BLaER1 treated with 17β-estradiol and CSF1 and Interleukin-3, amounts not matched to agents 10 nM and 100 nM (cell line): Measurements from ENCODE around the gene SFXN2.

Experiments
- H3K27ac ChIP-seq, 11 experiments: shearing (Covaris generic); formaldehyde crosslinking; 2 replicates each; pipeline ENCODE4 v1.8.1; 2022
- H3K27me3 ChIP-seq, 11 experiments: shearing (Covaris generic); formaldehyde crosslinking; 2 replicates each; pipeline ENCODE4 v1.8.1; 2022
- H3K36me3 ChIP-seq, 11 experiments: shearing (Covaris generic); formaldehyde crosslinking; 2 replicates each; pipeline ENCODE4 v1.8.1; 2022
- H3K4me1 ChIP-seq, 10 experiments: shearing (Covaris generic); formaldehyde crosslinking; 2 replicates each; pipeline ENCODE4 v1.8.1; 2022
- H3K4me2 ChIP-seq, 11 experiments: shearing (Covaris generic); formaldehyde crosslinking; 2 replicates each; pipeline ENCODE4 v1.8.1; 2022
- H3K4me3 ChIP-seq, 10 experiments: shearing (Covaris generic); formaldehyde crosslinking; 2 replicates each; pipeline ENCODE4 v1.8.1; 2022
- H3K9ac ChIP-seq, 11 experiments: shearing (Covaris generic); formaldehyde crosslinking; 2 replicates each; pipeline ENCODE4 v1.8.1; 2022
- H3K9me3 ChIP-seq, 11 experiments: shearing (Covaris generic); formaldehyde crosslinking; replicated peaks in 1 of 11; 2 replicates each; pipeline ENCODE4 v1.8.1; 2022
- H4K20me1 ChIP-seq, 11 experiments: shearing (Covaris generic); formaldehyde crosslinking; 2 replicates each; pipeline ENCODE4 v1.8.1; 2022
- Cebpa-rat ChIP-seq, 11 experiments: shearing (Covaris generic); IDR thresholded peaks; 2 replicates each; pipeline ENCODE4 v1.8.1; 2022

Gene SFXN2

DNA sequence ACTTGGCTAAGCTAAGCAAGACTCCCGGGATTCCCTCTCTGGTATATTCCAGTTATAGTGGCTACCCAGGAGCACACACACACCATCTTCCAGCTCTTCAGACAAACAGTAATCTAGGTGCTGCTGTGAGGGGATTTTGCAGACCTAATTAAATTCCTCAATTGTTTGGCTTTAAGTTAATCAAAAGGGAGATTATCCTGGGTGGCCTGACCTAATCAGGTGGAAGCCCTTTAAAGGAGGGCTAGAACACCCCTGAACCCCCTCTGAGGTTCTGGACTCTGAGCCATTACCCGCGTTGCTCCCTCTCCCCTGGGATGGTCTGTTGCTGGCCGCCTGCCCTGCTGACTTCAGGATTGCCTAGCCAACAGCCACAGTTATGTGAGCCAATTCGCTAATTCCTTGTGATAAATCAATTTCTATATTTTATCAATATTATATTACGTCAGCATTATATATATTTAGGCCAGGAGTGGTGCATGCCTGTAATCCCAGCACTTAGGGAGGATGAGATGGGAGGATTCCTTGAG lies 6.4 kb downstream of the SFXN2 start:
- Histone ChIP-seq H3K4me2 (0 out of 22 replicates have a peak overlapping the region, but pooled peaks of 2 of the 11 experiments have one; percentile 1 to 11), H3K4me1 (peaks cover 39 to 58% (median 52%) of the 10 kb centered on the region in 10 experiments), H4K20me1 (peaks cover 0 to 9% (median 0%) of the 10 kb centered on the region in 11 experiments; a peak in 2 of 22 replicates), H3K27ac (0 out of 22 replicates have a peak overlapping the region, but pooled peaks of 1 of the 11 experiments have one; percentile 2), H3K4me3 (no peak overlapping the region), H3K27me3 (no peaks in the 10 kb centered on the region), H3K36me3 (peaks cover 0 to 56% (median 27%) of the 10 kb centered on the region in 11 experiments; a peak in 18 of 22 replicates), H3K9me3 (peaks cover 0 to 9% (median 7%) of the 10 kb centered on the region in 11 experiments; a peak in 9 of 22 replicates), H3K9ac (peak overlapping the region in 1 of 11 experiments; percentile 44; a peak in 1 of 22 replicates)
- TF ChIP-seq Cebpa-rat (IDR thresholded peaks at IDR 0.05) = no peak

DNA sequence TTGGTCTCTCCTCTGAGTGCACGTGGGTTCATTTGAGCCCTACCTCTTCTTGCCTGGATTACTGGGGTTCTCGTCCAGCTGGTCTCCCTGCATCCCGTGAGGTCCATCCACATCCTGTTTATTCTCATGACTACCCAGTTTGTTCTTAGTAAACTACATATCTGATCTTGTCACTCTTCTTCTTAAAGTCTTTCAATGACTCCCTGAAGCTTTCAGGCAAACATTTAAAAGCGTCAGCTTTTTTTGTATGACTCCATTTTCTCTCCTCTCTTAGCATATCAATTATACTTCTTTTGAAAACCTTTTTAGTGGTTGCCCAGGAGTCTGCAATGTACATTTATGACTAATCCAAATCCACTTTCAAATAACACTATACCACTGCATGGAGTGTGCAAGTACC lies 7.5 kb downstream of the SFXN2 start:
- Histone ChIP-seq H3K9me3 (peaks cover 0 to 9% (median 7%) of the 10 kb centered on the region in 11 experiments; a peak in 9 of 22 replicates), H3K27ac (no peak overlapping the region), H3K27me3 (no peaks in the 10 kb centered on the region), H3K36me3 (peaks cover 0 to 67% (median 38%) of the 10 kb centered on the region in 11 experiments; a peak in 19 of 22 replicates), H3K4me1 (peaks cover 30 to 58% (median 41%) of the 10 kb centered on the region in 10 experiments), H4K20me1 (peaks cover 0 to 9% (median 0%) of the 10 kb centered on the region in 11 experiments; a peak in 4 of 22 replicates), H3K4me2 (0 out of 22 replicates have a peak overlapping the region, but pooled peaks of 1 of the 11 experiments have one; percentile 8), H3K4me3 (no peak overlapping the region), H3K9ac (no peak overlapping the region)
- TF ChIP-seq Cebpa-rat (IDR thresholded peaks at IDR 0.05) = no peak

GRCh38 chr10:102723989-102724388 lies 9.6 kb downstream of the SFXN2 start:
- no peaks in the 10 kb centered on the region for H3K27me3 ChIP-seq
- peaks cover 0 to 9% (median 7%) of the 10 kb centered on the region in 11 experiments; a peak in 9 of 22 replicates for H3K9me3 ChIP-seq
- no peak for TF ChIP-seq Cebpa-rat (IDR thresholded peaks at IDR 0.05)
- peaks cover 0 to 8% (median 0%) of the 10 kb centered on the region in 11 experiments; a peak in 5 of 22 replicates for H4K20me1 ChIP-seq
- no peak overlapping the region for H3K9ac ChIP-seq
- no peak overlapping the region for H3K27ac ChIP-seq
- H3K4me3 ChIP-seq = no peak overlapping the region
- peaks cover 0 to 88% (median 59%) of the 10 kb centered on the region in 11 experiments; a peak in 19 of 22 replicates for H3K36me3 ChIP-seq
- H3K4me1 ChIP-seq = peaks cover 11 to 57% (median 21%) of the 10 kb centered on the region in 10 experiments
- H3K4me2 ChIP-seq = no peak overlapping the region

GRCh38 chr10:102726274-102726673 lies 11.8 kb downstream of the SFXN2 start:
- H3K27me3 ChIP-seq = no peaks in the 10 kb centered on the region
- no peak overlapping the region for H3K27ac ChIP-seq
- peaks cover 0 to 94% (median 81%) of the 10 kb centered on the region in 11 experiments; a peak in 20 of 22 replicates for H3K36me3 ChIP-seq
- TF ChIP-seq Cebpa-rat (IDR thresholded peaks at IDR 0.05) = no peak
- H4K20me1 ChIP-seq = peaks cover 0 to 11% (median 0%) of the 10 kb centered on the region in 11 experiments; a peak in 6 of 22 replicates
- peaks cover 0 to 9% (median 7%) of the 10 kb centered on the region in 11 experiments; a peak in 9 of 22 replicates for H3K9me3 ChIP-seq
- peaks cover 0 to 48% (median 4%) of the 10 kb centered on the region in 10 experiments; a peak in 11 of 20 replicates for H3K4me1 ChIP-seq
- no peak overlapping the region for H3K9ac ChIP-seq
- peak overlapping the region in 2 of 11 experiments; percentile 70 to 79; a peak in 4 of 22 replicates for H3K4me2 ChIP-seq
- no peak overlapping the region for H3K4me3 ChIP-seq

DNA sequence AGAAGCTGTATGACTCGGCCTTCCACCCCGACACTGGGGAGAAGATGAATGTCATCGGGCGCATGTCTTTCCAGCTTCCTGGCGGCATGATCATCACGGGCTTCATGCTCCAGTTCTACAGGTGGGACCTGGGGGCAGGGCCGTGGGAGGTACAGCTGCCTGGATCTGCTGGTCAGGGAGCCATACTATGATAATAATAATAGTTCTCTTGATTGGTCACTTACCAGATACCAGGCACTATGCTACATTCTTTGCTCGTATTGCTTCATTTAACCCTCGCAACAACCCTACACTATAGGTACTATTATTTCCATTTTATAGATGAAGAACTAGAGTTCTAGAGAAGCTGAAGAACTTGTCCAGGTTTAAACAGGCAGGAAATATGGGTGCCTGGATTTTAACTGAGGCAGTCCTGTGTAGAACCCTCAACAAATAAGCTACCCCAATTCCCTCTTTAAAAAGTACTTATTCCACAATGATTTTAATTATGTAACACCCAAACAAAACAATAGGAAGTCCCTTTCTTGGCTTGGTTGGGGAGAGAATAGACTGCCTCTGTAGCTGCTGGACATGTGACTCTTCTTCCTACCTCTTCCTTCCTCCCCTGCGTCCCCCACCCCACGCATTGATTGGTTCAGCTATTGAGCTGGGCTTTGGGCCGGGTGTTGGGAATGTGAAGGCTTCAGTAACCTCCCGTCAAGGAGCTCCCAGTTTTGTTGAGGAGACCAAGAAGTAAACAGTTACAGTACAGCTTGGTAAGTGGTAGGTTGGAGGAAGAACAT lies 12.8 kb downstream of the SFXN2 start:
- Histone ChIP-seq H3K4me3 (peak overlapping the region in 1 of 10 experiments; percentile 13; a peak in 1 of 20 replicates), H4K20me1 (peaks cover 0 to 11% (median 0%) of the 10 kb centered on the region in 11 experiments; a peak in 6 of 22 replicates), H3K9ac (peak overlapping the region in 2 of 11 experiments; percentile 43 to 51; a peak in 2 of 22 replicates), H3K4me2 (peak overlapping the region in 3 of 11 experiments; percentile 13 to 79 (median 70); a peak in 6 of 22 replicates), H3K36me3 (peaks cover 5 to 97% (median 88%) of the 10 kb centered on the region in 11 experiments; a peak in 21 of 22 replicates), H3K27me3 (no peaks in the 10 kb centered on the region), H3K4me1 (peaks cover 0 to 48% (median 0%) of the 10 kb centered on the region in 10 experiments; a peak in 8 of 20 replicates), H3K27ac (peak overlapping the region in 3 of 11 experiments; percentile 25 to 63 (median 47); a peak in 4 of 22 replicates), H3K9me3 (peaks cover 0 to 9% (median 7%) of the 10 kb centered on the region in 11 experiments; a peak in 9 of 22 replicates)
- no peak for TF ChIP-seq Cebpa-rat (IDR thresholded peaks at IDR 0.05)

GRCh38 chr10:102729029-102730026 lies 14.9 kb downstream of the SFXN2 start:
- Histone ChIP-seq H4K20me1 (peaks cover 0 to 11% (median 0%) of the 10 kb centered on the region in 11 experiments; a peak in 6 of 22 replicates), H3K9ac (peak overlapping the region in 7 of 11 experiments; percentile 8 to 48 (median 19); a peak in 4 of 22 replicates), H3K9me3 (no peaks in the 10 kb centered on the region), H3K4me1 (peaks cover 0 to 48% (median 2%) of the 10 kb centered on the region in 10 experiments; a peak in 8 of 20 replicates), H3K27me3 (no peaks in the 10 kb centered on the region), H3K36me3 (peaks cover 19 to 98% (median 89%) of the 10 kb centered on the region in 11 experiments), H3K4me2 (peak overlapping the region in 2 of 11 experiments; percentile 70 to 79; a peak in 4 of 22 replicates), H3K4me3 (0 out of 20 replicates have a peak overlapping the region, but pooled peaks of 1 of the 10 experiments have one; percentile 4), H3K27ac (peak overlapping the region in 2 of 11 experiments; percentile 10 to 38; a peak in 1 of 22 replicates)
- TF ChIP-seq Cebpa-rat (IDR thresholded peaks at IDR 0.05) = no peak

GRCh38 chr10:102731222-102731800 lies 16.9 kb downstream of the SFXN2 start:
- H3K4me3 ChIP-seq = no peak overlapping the region
- no peak for TF ChIP-seq Cebpa-rat (IDR thresholded peaks at IDR 0.05)
- H3K4me1 ChIP-seq = peaks cover 11 to 38% (median 16%) of the 10 kb centered on the region in 10 experiments; a peak in 19 of 20 replicates
- no peak overlapping the region; a peak in 1 of 22 replicates for H3K27ac ChIP-seq
- no peak overlapping the region for H3K4me2 ChIP-seq
- H3K9me3 ChIP-seq = no peaks in the 10 kb centered on the region
- H3K9ac ChIP-seq = 0 out of 22 replicates have a peak overlapping the region, but pooled peaks of 1 of the 11 experiments have one; percentile 19
- H3K36me3 ChIP-seq = peaks cover 19 to 97% (median 80%) of the 10 kb centered on the region in 11 experiments
- H4K20me1 ChIP-seq = peaks cover 0 to 7% (median 0%) of the 10 kb centered on the region in 11 experiments; a peak in 5 of 22 replicates
- no peaks in the 10 kb centered on the region for H3K27me3 ChIP-seq
